ENCODE measurements around the gene VLDLR.

Gene VLDLR

GRCh38 chr9:2681981-2682380, 60.4 kb downstream of the VLDLR start:
- Histone ChIP-seq H3K9me3 (replicated peaks in 1 of 2; ENCODE audit: control insufficient read depth in 2 of 2, insufficient read depth in 1 of 2, low read depth in 1 of 2, low read length in 2 of 2) (no peaks in the 10 kb centered on the region), H2BK12ac (ENCODE audit: low read length) (no peak overlapping the region), H3K18ac (ENCODE audit: low read length) (no peak overlapping the region), H4K8ac (ENCODE audit: low read depth, low read length) (no peak overlapping the region), H3K4me2 (ENCODE audit: insufficient read depth, low read length, poor library complexity, severe bottlenecking) (no peak overlapping the region), H3K27me3 (ENCODE audit: control insufficient read depth in 3 of 3, insufficient read depth in 3 of 3, low read depth in 1 of 3, low read length in 3 of 3) (no peaks in the 10 kb centered on the region), H3K14ac (ENCODE audit: low read length) (no peak overlapping the region), H3K36me3 (replicated peaks in 1 of 2; ENCODE audit: control insufficient read depth in 2 of 2, insufficient read depth in 2 of 2, low read length in 2 of 2) (peaks cover 0 to 2% of the 10 kb centered on the region in 2 donors), H3K4me3 (ENCODE audit: low read length in 2 of 2) (no peak overlapping the region), H4K91ac (ENCODE audit: low read depth, low read length, poor library complexity) (no peak overlapping the region), H2BK120ac (ENCODE audit: low read depth, low read length) (no peak overlapping the region), H3K79me1 (ENCODE audit: low read depth, low read length) (no peaks in the 10 kb centered on the region), H3K9ac (ENCODE audit: low read depth, low read length, poor library complexity) (no peak overlapping the region), H3K4ac (ENCODE audit: low read length) (no peak overlapping the region), H2BK15ac (ENCODE audit: low read length) (no peak overlapping the region), H3K27ac (replicated peaks; ENCODE audit: low read length) (no peak overlapping the region), H2AK5ac (ENCODE audit: low read depth, low read length) (no peak overlapping the region), H2BK5ac (ENCODE audit: low read length) (no peak overlapping the region), H3K23ac (ENCODE audit: low read depth, low read length, poor library complexity) (no peak overlapping the region), H3K4me1 (ENCODE audit: control insufficient read depth in 2 of 2, insufficient read depth in 1 of 2, low read depth in 1 of 2, low read length in 2 of 2) (no peaks in the 10 kb centered on the region), H2AFZ (ENCODE audit: low read length) (no peak overlapping the region)
- no peak for DNase-seq (ENCODE audit: low spot score)
- no CpG with 5 or more reads among the region's 1 CpG for whole genome bisulfite sequencing, 2 donors (ENCODE audit: extremely low coverage in 2 of 2, insufficient read length in 2 of 2, insufficient replicate concordance in 1 of 2)

- Histone ChIP-seq H3K23ac (ENCODE audit: low read depth, low read length, poor library complexity) (peak overlapping the region; percentile 8), H3K9me3 (replicated peaks in 1 of 2; ENCODE audit: control insufficient read depth in 2 of 2, insufficient read depth in 1 of 2, low read depth in 1 of 2, low read length in 2 of 2) (no peaks in the 10 kb centered on the region), H2BK120ac (ENCODE audit: low read depth, low read length) (no peak overlapping the region), H3K36me3 (replicated peaks in 1 of 2; ENCODE audit: control insufficient read depth in 2 of 2, insufficient read depth in 2 of 2, low read length in 2 of 2) (peaks cover 0 to 2% of the 10 kb centered on the region in 2 donors), H3K4ac (ENCODE audit: low read length) (no peak overlapping the region), H3K18ac (ENCODE audit: low read length) (peak overlapping the region; percentile 13), H3K9ac (ENCODE audit: low read depth, low read length, poor library complexity) (no peak overlapping the region), H2BK12ac (ENCODE audit: low read length) (no peak overlapping the region), H3K4me3 (ENCODE audit: low read length in 2 of 2) (no peak overlapping the region), H2BK15ac (ENCODE audit: low read length) (no peak overlapping the region), H2BK5ac (ENCODE audit: low read length) (no peak overlapping the region), H3K79me1 (ENCODE audit: low read depth, low read length) (no peaks in the 10 kb centered on the region), H3K27me3 (ENCODE audit: control insufficient read depth in 3 of 3, insufficient read depth in 3 of 3, low read depth in 1 of 3, low read length in 3 of 3) (no peaks in the 10 kb centered on the region), H4K91ac (ENCODE audit: low read depth, low read length, poor library complexity) (no peak overlapping the region), H3K14ac (ENCODE audit: low read length) (no peak overlapping the region), H4K8ac (ENCODE audit: low read depth, low read length) (no peak overlapping the region), H2AK5ac (ENCODE audit: low read depth, low read length) (no peak overlapping the region), H2AFZ (ENCODE audit: low read length) (no peak overlapping the region), H3K4me2 (ENCODE audit: insufficient read depth, low read length, poor library complexity, severe bottlenecking) (no peak overlapping the region), H3K4me1 (ENCODE audit: control insufficient read depth in 2 of 2, insufficient read depth in 1 of 2, low read depth in 1 of 2, low read length in 2 of 2) (no peaks in the 10 kb centered on the region), H3K27ac (replicated peaks; ENCODE audit: low read length) (no peak overlapping the region)
- WGBS, 2 donors (ENCODE audit: extremely low coverage in 2 of 2, insufficient read length in 2 of 2, insufficient replicate concordance in 1 of 2) = no CpG with 5 or more reads among the region's 4 CpGs
- no peak for DNase-seq (ENCODE audit: low spot score)
Observed at GRCh38 chr9:2686911-2687310, 65.3 kb downstream of the VLDLR start.

GRCh38 chr9:2688636-2689035, 67.0 kb downstream of the VLDLR start:
- H2BK5ac ChIP-seq (ENCODE audit: low read length) = no peak overlapping the region
- no peak overlapping the region for H3K9ac ChIP-seq (ENCODE audit: low read depth, low read length, poor library complexity)
- H3K9me3 ChIP-seq (replicated peaks in 1 of 2; ENCODE audit: control insufficient read depth in 2 of 2, insufficient read depth in 1 of 2, low read depth in 1 of 2, low read length in 2 of 2) = no peaks in the 10 kb centered on the region
- H3K4me3 ChIP-seq (ENCODE audit: low read length in 2 of 2) = no peak overlapping the region
- H3K18ac ChIP-seq (ENCODE audit: low read length) = no peak overlapping the region
- no peak overlapping the region for H3K14ac ChIP-seq (ENCODE audit: low read length)
- H3K4me2 ChIP-seq (ENCODE audit: insufficient read depth, low read length, poor library complexity, severe bottlenecking) = no peak overlapping the region
- no CpG with 5 or more reads among the region's 3 CpGs for WGBS, 2 donors (ENCODE audit: extremely low coverage in 2 of 2, insufficient read length in 2 of 2, insufficient replicate concordance in 1 of 2)
- H3K27ac ChIP-seq (replicated peaks; ENCODE audit: low read length) = no peak overlapping the region
- H3K23ac ChIP-seq (ENCODE audit: low read depth, low read length, poor library complexity) = no peak overlapping the region
- no peak overlapping the region for H2BK120ac ChIP-seq (ENCODE audit: low read depth, low read length)
- H4K91ac ChIP-seq (ENCODE audit: low read depth, low read length, poor library complexity) = no peak overlapping the region
- no peak overlapping the region for H4K8ac ChIP-seq (ENCODE audit: low read depth, low read length)
- H3K36me3 ChIP-seq (replicated peaks in 1 of 2; ENCODE audit: control insufficient read depth in 2 of 2, insufficient read depth in 2 of 2, low read length in 2 of 2) = peaks cover 0 to 2% of the 10 kb centered on the region in 2 donors
- H2AFZ ChIP-seq (ENCODE audit: low read length) = no peak overlapping the region
- no peak for DNase-seq (ENCODE audit: low spot score)
- no peaks in the 10 kb centered on the region for H3K79me1 ChIP-seq (ENCODE audit: low read depth, low read length)
- H2AK5ac ChIP-seq (ENCODE audit: low read depth, low read length) = no peak overlapping the region
- no peaks in the 10 kb centered on the region for H3K27me3 ChIP-seq (ENCODE audit: control insufficient read depth in 3 of 3, insufficient read depth in 3 of 3, low read depth in 1 of 3, low read length in 3 of 3)
- no peaks in the 10 kb centered on the region for H3K4me1 ChIP-seq (ENCODE audit: control insufficient read depth in 2 of 2, insufficient read depth in 1 of 2, low read depth in 1 of 2, low read length in 2 of 2)
- no peak overlapping the region for H2BK12ac ChIP-seq (ENCODE audit: low read length)
- H2BK15ac ChIP-seq (ENCODE audit: low read length) = no peak overlapping the region
- no peak overlapping the region for H3K4ac ChIP-seq (ENCODE audit: low read length)

DNA sequence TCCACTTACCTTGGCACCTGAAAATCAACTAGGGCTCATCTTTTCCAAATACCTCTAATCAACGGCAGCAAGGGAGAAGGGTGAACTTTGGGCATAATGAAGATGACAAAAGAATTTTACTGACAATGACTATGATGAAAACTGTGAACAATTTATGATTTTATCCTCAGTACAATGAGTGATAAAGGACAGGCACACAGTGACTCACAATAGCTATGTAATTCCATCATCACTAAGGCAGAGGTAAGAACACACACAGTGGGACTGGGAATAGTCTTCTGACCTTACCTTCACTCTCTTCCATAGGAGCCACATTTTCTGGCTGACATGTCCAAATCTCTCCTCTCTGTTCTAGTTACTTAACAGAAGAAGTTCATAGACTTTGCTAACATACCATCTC, 69.6 kb downstream of the VLDLR start:
- no peaks in the 10 kb centered on the region for H3K27me3 ChIP-seq (ENCODE audit: control insufficient read depth in 3 of 3, insufficient read depth in 3 of 3, low read depth in 1 of 3, low read length in 3 of 3)
- no peak overlapping the region for H2BK120ac ChIP-seq (ENCODE audit: low read depth, low read length)
- DNase-seq (ENCODE audit: low spot score) = no peak
- no peaks in the 10 kb centered on the region for H3K79me1 ChIP-seq (ENCODE audit: low read depth, low read length)
- H2AFZ ChIP-seq (ENCODE audit: low read length) = no peak overlapping the region
- H2AK5ac ChIP-seq (ENCODE audit: low read depth, low read length) = no peak overlapping the region
- H3K4me1 ChIP-seq (ENCODE audit: control insufficient read depth in 2 of 2, insufficient read depth in 1 of 2, low read depth in 1 of 2, low read length in 2 of 2) = no peaks in the 10 kb centered on the region
- H2BK12ac ChIP-seq (ENCODE audit: low read length) = no peak overlapping the region
- H4K91ac ChIP-seq (ENCODE audit: low read depth, low read length, poor library complexity) = no peak overlapping the region
- H4K8ac ChIP-seq (ENCODE audit: low read depth, low read length) = no peak overlapping the region
- H3K9me3 ChIP-seq (replicated peaks in 1 of 2; ENCODE audit: control insufficient read depth in 2 of 2, insufficient read depth in 1 of 2, low read depth in 1 of 2, low read length in 2 of 2) = no peaks in the 10 kb centered on the region
- peaks cover 0 to 2% of the 10 kb centered on the region in 2 donors for H3K36me3 ChIP-seq (replicated peaks in 1 of 2; ENCODE audit: control insufficient read depth in 2 of 2, insufficient read depth in 2 of 2, low read length in 2 of 2)
- H3K14ac ChIP-seq (ENCODE audit: low read length) = no peak overlapping the region
- H2BK15ac ChIP-seq (ENCODE audit: low read length) = no peak overlapping the region
- H3K23ac ChIP-seq (ENCODE audit: low read depth, low read length, poor library complexity) = no peak overlapping the region
- H3K18ac ChIP-seq (ENCODE audit: low read length) = no peak overlapping the region
- no peak overlapping the region for H3K9ac ChIP-seq (ENCODE audit: low read depth, low read length, poor library complexity)
- H3K4ac ChIP-seq (ENCODE audit: low read length) = no peak overlapping the region
- H3K27ac ChIP-seq (replicated peaks; ENCODE audit: low read length) = no peak overlapping the region
- H3K4me3 ChIP-seq (ENCODE audit: low read length in 2 of 2) = no peak overlapping the region
- no CpG with 5 or more reads among the region's 1 CpG for WGBS, 2 donors (ENCODE audit: extremely low coverage in 2 of 2, insufficient read length in 2 of 2, insufficient replicate concordance in 1 of 2)
- no peak overlapping the region for H2BK5ac ChIP-seq (ENCODE audit: low read length)
- no peak overlapping the region for H3K4me2 ChIP-seq (ENCODE audit: insufficient read depth, low read length, poor library complexity, severe bottlenecking)

All from neuronal stem cell (in vitro differentiated cells).